ENCODE data around the gene ARHGAP10.

GRCh38 chr4:147963839-147964238, 232.0 kb downstream of the ARHGAP10 start:
- TF ChIP-seq POLR2A (IDR thresholded peaks at IDR 0.05; ENCODE audit: low read length) (no peak), GATA1 (IDR thresholded peaks at IDR 0.05; ENCODE audit: low read depth, low read length) (no peak)

All from erythroblast (primary cell).